Sigmoid colon (tissue), 7 donors: ENCODE results near the gene ZNF792. TPM values are rescaled to one million over a fixed set of nuclear protein-coding genes. Genes with fewer than 3 reads are reported as not detected.

Experiments
- DNase-seq: peaks from one replicate; pipeline ENCODE4 v3.0.0-alpha.2; 2019
- H3K27ac ChIP-seq, 4 donors: fragments of 200-600 bp; sonication (generic); one replicate each; pipeline ENCODE4 v1.5.1; 2016 to 2019; ENCODE audit warnings: mild to moderate bottlenecking in 1 of 4
- H3K27me3 ChIP-seq, 3 donors: fragments of 200-600 bp; sonication (generic); one replicate each; pipeline ENCODE4 v1.5.1; 2019; ENCODE audit warnings: mild to moderate bottlenecking in 1 of 3
- H3K36me3 ChIP-seq, 4 donors: fragments of 200-600 bp; sonication (generic); one replicate each; pipeline ENCODE4 v1.5.1; 2016 to 2019
- H3K4me1 ChIP-seq, 4 donors: fragments of 200-600 bp; sonication (generic); one replicate each; pipeline ENCODE4 v1.5.1; 2017 to 2019
- H3K4me3 ChIP-seq, 4 donors: fragments of 200-600 bp; sonication (generic); one replicate each; pipeline ENCODE4 v1.5.1; 2017 to 2019; ENCODE audit warnings: mild to moderate bottlenecking in 2 of 4, moderate library complexity in 1 of 4
- H3K9me3 ChIP-seq, 4 donors: fragments of 200-600 bp in 3 of 4; sonication (generic) in 3 of 4; one replicate each; pipeline versions ENCODE4 v1.5.1 to v1.6.1; 2013 to 2019
- EP300 ChIP-seq, 4 donors: sonication (generic); formaldehyde crosslinking; IDR thresholded peaks; one replicate each; pipeline ENCODE4 v1.6.1; 2017; ENCODE audit warnings: antibody characterized with exemption in 4 of 4
- POLR2A ChIP-seq, 2 donors: fragments of 450-650 bp; IDR thresholded peaks; one replicate each; pipeline ENCODE4 v1.6.1; 2016; ENCODE audit warnings: antibody characterized with exemption in 2 of 2, mild to moderate bottlenecking in 2 of 2, moderate library complexity in 2 of 2
- POLR2AphosphoS5 ChIP-seq, 4 donors: sonication (generic); formaldehyde crosslinking; IDR thresholded peaks; one replicate each; pipeline ENCODE4 v1.6.1; 2017; ENCODE audit warnings: antibody characterized with exemption in 4 of 4
- WGBS, 2 donors: extraction: QIAGEN DNeasy Blood & Tissue Kit; methylation state at CpG; one replicate each; pipeline ENCODE4 v1.1.7; 2013; 5-methylcytosine and 5-hydroxymethylcytosine counted together
- intact Hi-C: fragments of 100-400 bp; cut with DNase I; formaldehyde crosslinking; loops from one replicate; pipeline ENCODE4 v1.15.1; 2023
- polyA plus RNA-seq, 3 donors: library from polyadenylated mRNA; stranded (reverse); fragments of 200-250 nt; gene quantifications; one replicate each; pipeline ENCODE4 v1.2.3, GENCODE V29; 2013
- total RNA-seq, 4 donors: library from RNA; depleted of rRNA; stranded (reverse); fragments of >200 nt; gene quantifications; one replicate each; pipeline ENCODE4 v1.1.0, GENCODE V29; 2016
- TF ChIP-seq, protein P1 (sequence below), 4 experiments: fragments of 450-650 bp in 3 of 4; fragments of 200-600 bp in 1 of 4; IDR thresholded peaks; one replicate each; pipeline ENCODE4 v1.5.1; 2016 to 2019; ENCODE audit warnings: antibody characterized with exemption in 4 of 4, mild to moderate bottlenecking in 3 of 4, moderate library complexity in 2 of 4
- donor health status: healthy with polysubstance abuse.
- donor health status: Bipolar disorder and iron deficiency.
- donor health status: healthy.

The ZNF792 gene
- total and polyA plus RNA-seq, 7 donors, result 1.4 to 6.4 (median 3.1) TPM

DNA sequence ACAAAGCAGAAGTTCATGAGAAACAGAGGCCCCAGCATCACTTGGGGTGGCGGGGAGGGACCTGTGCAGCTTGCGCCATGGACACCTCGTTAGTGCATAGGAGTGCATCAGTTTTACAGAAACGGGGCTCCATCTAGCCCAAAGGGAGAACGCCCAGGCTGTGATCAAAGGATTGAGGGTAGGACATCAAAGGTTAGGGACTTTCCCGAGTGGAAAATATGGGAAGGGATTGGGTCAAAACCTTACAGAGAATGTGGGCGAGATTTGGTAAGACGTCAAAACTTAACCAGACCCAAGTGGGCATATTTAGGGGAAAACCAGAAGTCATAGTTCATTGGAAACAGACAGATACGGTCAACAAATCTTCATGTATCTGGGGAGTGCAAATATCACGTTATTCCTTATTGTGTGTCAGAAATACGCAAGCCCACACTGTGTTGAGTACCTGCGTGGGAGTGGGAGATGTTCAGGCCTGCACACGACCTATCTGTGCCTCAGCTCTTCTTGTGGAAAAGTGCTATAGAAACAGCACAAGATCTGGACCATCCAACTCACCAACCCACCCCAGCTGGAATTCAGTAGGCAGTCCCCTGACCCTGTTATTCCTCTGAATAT, 26.7 kb upstream of the ZNF792 start:
- 77 to 87% methylated on average over 13 of the region's 13 CpGs for WGBS, 2 donors
- DNase-seq, result no peak

DNA sequence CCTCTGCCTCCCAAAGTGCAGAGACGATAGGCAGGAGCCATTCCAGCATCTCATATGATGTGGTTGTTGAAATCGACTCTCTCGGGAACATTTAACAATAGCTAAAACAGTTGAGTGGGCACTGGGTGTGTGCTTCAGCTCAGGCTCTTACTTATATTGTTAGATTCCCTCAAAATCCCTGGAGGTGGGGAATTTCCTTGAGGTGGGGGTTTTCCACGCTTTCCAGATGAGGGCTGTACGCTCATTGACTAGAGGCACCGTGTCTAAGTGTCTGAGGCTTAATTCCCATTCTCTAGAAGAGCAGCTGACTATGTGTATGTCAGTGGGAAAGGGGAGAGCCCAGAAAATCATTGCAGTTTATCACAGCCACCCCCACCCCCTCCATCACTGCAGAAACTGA, 25.3 kb upstream of the ZNF792 start:
- no peaks in the 10 kb centered on the region for H3K9me3 ChIP-seq
- no peak overlapping the region for H3K27ac ChIP-seq
- DNase-seq, result no peak
- H3K4me3 ChIP-seq, result no peak overlapping the region
- 81 to 87% methylated on average over 6 of the region's 6 CpGs for WGBS, 2 donors
- no peaks in the 10 kb centered on the region for H3K36me3 ChIP-seq
- intact Hi-C loops, result no loop called here
- TF ChIP-seq, protein P1, sequence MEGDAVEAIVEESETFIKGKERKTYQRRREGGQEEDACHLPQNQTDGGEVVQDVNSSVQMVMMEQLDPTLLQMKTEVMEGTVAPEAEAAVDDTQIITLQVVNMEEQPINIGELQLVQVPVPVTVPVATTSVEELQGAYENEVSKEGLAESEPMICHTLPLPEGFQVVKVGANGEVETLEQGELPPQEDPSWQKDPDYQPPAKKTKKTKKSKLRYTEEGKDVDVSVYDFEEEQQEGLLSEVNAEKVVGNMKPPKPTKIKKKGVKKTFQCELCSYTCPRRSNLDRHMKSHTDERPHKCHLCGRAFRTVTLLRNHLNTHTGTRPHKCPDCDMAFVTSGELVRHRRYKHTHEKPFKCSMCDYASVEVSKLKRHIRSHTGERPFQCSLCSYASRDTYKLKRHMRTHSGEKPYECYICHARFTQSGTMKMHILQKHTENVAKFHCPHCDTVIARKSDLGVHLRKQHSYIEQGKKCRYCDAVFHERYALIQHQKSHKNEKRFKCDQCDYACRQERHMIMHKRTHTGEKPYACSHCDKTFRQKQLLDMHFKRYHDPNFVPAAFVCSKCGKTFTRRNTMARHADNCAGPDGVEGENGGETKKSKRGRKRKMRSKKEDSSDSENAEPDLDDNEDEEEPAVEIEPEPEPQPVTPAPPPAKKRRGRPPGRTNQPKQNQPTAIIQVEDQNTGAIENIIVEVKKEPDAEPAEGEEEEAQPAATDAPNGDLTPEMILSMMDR (IDR thresholded peaks at IDR 0.05), result no peak
- no peak for TF ChIP-seq POLR2A (IDR thresholded peaks at IDR 0.05)
- no peak for TF ChIP-seq EP300 (IDR thresholded peaks at IDR 0.05)
- no peak for TF ChIP-seq POLR2AphosphoS5 (IDR thresholded peaks at IDR 0.05)
- peaks cover 0 to 12% (median 0%) of the 10 kb centered on the region in 4 donors for H3K4me1 ChIP-seq
- H3K27me3 ChIP-seq, result no peaks in the 10 kb centered on the region

More for the DNA sequence above, 26.7 kb upstream of the ZNF792 start:
- Histone ChIP-seq H3K36me3 (no peaks in the 10 kb centered on the region), H3K27me3 (no peaks in the 10 kb centered on the region), H3K9me3 (no peaks in the 10 kb centered on the region), H3K27ac (no peak overlapping the region), H3K4me1 (peaks cover 0 to 2% (median 0%) of the 10 kb centered on the region in 4 donors), H3K4me3 (no peak overlapping the region)
- intact Hi-C loops, result no loop called here
- TF ChIP-seq, protein P1 (IDR thresholded peaks at IDR 0.05), result no peak
- TF ChIP-seq EP300 (IDR thresholded peaks at IDR 0.05), result no peak
- no peak for TF ChIP-seq POLR2AphosphoS5 (IDR thresholded peaks at IDR 0.05)
- no peak for TF ChIP-seq POLR2A (IDR thresholded peaks at IDR 0.05)

DNA sequence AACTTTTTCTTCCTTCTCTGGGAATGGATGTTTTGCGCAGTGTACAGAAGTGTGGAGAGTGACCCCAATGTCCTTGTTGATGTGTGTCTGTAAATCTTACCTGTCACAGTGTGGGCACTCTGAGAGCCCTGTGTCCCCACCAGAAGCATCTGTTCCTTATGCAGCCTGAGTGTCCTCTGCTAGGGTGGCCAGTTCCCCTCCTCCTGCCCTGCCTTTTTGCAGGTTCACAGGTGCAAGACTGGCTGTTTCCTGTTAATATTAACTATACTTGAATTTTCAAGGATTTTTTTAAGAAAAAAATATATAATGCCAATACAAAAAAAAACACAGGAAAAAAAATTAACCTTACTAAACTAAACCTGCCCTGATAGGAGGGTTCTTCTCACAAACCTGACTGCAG, 24.1 kb upstream of the ZNF792 start:
- no peak overlapping the region for H3K27ac ChIP-seq
- no peaks in the 10 kb centered on the region for H3K36me3 ChIP-seq
- H3K4me1 ChIP-seq, result peaks cover 0 to 12% (median 0%) of the 10 kb centered on the region in 4 donors
- 94 to 100% methylated on average over 1 of the region's 1 CpG for WGBS, 2 donors
- DNase-seq, result no peak
- H3K4me3 ChIP-seq, result no peak overlapping the region
- intact Hi-C loops, result no loop called here
- no peaks in the 10 kb centered on the region for H3K9me3 ChIP-seq
- no peaks in the 10 kb centered on the region for H3K27me3 ChIP-seq
- TF ChIP-seq, protein P1 (IDR thresholded peaks at IDR 0.05), result no peak
- TF ChIP-seq EP300 (IDR thresholded peaks at IDR 0.05), result no peak
- TF ChIP-seq POLR2AphosphoS5 (IDR thresholded peaks at IDR 0.05), result no peak
- no peak for TF ChIP-seq POLR2A (IDR thresholded peaks at IDR 0.05)

DNA sequence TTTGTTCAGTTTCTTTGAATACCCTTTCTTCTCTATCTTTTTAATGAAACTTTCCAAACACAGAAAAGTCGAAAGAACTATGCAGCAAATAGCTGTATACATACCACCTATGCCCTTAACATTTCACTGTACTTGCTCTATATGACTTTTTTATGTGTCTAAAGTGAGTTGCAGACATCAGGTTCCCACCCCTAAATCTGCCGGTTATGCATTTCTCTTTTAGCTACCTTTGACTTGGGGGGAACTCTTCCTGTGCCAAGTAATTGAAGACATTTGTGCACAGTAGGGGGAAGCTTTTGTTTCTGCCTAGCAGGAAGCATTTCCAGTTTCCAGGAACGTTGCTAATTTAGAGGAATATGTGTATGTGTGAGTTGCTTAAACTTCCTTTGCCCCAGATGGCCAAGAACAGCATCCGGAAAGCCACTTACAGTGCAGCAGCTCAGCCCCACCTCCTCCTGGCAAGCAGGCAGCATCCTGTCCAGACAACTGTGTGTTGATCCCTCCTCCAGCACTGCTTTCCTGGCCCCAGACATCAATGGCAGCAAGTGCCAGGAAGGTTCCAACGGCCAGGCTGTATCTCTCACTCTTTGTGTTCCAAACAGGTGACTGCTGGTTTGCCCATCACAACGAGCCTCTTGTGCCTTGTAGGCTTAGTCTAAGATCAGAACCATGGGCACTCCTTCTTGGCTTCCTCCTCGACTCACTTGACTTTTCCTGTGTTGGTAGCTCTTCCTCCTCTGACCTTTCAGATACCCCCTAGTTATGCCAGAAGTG, 21.4 kb upstream of the ZNF792 start:
- Histone ChIP-seq H3K9me3 (no peaks in the 10 kb centered on the region), H3K36me3 (no peaks in the 10 kb centered on the region), H3K4me1 (peaks cover 0 to 12% (median 0%) of the 10 kb centered on the region in 4 donors), H3K27me3 (no peaks in the 10 kb centered on the region), H3K4me3 (no peak overlapping the region), H3K27ac (peak overlapping the region in 2 of 4 donors; percentile 23 to 26)
- DNase-seq, result no peak
- 20 to 22% methylated on average over 7 of the region's 7 CpGs for WGBS, 2 donors
- TF ChIP-seq POLR2A (IDR thresholded peaks at IDR 0.05) (no peak), POLR2AphosphoS5 (IDR thresholded peaks at IDR 0.05) (peak in 2 of 4 donors; percentile 28 to 59), EP300 (IDR thresholded peaks at IDR 0.05) (peak in 1 of 4 donors; percentile 46)
- TF ChIP-seq, protein P1 (IDR thresholded peaks at IDR 0.05), result no peak
- intact Hi-C loops, result no loop called here
